HG02938 (cell line): ENCODE data around the gene MGAT4C.

Experiments
- ATAC-seq: cut with Tn5 transposase; IDR thresholded peaks from one replicate; pipeline ENCODE4 v1.9.1; 2021; ENCODE audit warnings: mild to moderate bottlenecking, moderate library complexity; ENCODE audit not compliant: unreplicated experiment

MGAT4C gene

DNA sequence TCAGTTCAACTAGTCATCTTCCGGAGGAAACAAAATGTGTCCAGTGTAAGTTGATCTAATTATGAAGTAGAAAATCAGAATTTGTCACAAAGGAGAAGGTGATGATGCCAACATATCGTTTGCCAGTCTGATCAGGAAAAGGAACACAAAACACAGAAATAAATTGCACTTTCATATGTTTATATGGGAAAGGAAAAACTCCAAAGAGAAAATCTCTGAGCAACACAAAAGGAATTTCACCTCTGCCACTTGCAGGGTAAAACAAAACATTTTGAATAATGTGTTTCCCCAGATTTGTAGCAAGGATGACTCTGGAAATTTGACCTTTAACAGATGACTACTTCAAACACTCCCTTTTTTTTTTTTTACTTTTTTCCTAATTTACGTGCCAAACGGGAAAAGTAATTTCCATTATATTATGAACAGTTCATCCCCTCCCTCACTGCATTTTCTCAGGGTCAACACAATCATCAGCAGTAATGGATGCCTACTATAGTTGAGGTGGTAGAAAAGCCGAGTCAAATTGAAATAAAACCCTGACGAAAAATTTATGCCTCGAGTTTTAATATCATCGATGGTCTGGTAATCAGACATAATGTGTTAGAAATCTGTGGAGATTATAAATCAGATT, 25.6 kb downstream of the MGAT4C start:
- ATAC-seq, result no peak

DNA sequence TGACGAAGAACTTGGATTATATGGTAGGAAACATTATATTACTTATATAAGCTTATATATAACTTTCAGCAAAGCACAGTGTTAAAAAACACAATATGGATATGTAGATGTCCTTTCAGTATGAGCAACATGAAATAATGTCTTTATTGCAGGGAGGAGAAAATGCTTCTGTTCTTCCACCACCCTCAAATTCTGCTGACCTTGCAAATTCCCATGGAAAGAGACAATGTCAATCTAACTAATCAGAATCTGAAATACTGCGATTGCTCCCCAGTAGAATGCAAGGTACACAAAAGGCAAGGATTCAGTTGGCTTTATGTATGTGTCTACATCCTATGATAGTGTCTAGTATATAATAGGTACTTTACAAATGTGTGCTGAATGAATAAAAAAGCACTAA, 26.4 kb downstream of the MGAT4C start:
- ATAC-seq, result no peak

DNA sequence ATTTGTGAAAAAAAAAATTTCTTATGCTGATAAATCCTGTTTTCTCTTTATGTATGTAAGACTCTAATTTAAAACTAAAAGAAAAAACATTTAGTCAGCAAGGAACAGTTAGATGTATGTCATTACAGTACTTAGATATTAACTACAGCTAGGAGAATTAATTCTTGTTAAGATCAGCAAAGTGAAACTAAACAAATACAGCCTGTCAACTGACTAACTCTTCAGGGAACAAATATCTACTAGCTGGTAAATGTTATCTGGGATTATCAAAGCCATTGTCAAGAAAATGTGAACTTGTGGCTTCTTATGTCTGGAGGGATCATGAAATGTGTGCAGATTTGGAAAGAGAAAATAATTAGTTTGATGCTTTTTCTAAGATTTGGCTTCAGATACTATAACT, 27.5 kb downstream of the MGAT4C start:
- no peak for ATAC-seq

DNA sequence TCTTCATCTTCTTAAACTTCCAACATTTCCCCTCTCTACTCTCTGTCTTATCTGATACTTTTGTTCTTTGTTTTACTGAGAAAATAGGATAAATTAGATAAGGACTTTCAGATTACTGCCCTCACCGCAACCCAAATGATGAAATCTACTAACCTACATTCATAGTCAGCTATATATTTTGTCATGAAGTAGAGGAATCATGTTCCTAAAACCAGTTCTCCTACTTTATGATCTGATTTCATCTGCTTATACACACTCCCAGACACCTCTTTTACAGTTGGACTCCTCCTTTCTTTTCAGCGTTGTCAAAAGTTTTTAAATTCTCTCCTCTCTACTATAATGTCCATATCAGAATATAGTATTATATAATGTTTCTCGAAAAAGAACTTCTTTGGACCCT, 29.7 kb downstream of the MGAT4C start:
- ATAC-seq, result no peak

DNA sequence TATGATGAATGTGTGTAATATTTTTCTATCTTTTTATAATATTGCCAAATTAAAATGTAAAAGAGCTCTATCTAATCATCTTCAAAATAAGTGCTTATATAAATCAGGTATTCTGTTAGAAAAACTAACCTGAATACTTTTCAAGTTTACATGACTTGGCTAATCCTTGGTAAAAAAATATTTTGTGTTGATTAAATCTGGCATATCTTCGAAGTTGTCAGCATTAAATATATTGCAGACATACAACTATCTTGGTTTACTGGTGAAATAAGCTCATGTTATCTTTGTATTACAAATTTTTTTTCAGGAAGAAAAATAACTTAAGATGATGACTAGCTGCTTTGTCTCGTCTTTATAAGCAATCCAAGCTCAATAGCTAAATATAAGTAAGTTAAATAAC, 39.6 kb downstream of the MGAT4C start:
- no peak for ATAC-seq

DNA sequence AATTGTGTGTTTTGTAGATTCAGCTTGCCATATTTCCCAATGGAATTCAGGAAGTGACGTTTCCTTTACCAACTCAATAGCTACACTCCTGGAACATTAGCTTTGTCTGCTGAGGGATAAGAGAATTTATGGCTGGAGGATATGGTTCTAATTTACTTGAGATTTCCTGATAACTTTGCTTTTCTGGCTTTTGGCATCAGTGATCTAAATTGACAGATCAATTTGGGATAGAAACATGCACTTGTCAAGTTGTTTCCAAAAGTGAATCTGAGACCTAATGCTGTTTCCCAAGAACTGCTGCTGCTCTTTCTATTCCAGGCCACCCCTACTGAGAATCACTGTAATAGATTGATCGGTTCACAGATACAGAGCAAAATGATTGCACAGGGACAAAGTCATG, 43.2 kb downstream of the MGAT4C start:
- ATAC-seq, result no peak

DNA sequence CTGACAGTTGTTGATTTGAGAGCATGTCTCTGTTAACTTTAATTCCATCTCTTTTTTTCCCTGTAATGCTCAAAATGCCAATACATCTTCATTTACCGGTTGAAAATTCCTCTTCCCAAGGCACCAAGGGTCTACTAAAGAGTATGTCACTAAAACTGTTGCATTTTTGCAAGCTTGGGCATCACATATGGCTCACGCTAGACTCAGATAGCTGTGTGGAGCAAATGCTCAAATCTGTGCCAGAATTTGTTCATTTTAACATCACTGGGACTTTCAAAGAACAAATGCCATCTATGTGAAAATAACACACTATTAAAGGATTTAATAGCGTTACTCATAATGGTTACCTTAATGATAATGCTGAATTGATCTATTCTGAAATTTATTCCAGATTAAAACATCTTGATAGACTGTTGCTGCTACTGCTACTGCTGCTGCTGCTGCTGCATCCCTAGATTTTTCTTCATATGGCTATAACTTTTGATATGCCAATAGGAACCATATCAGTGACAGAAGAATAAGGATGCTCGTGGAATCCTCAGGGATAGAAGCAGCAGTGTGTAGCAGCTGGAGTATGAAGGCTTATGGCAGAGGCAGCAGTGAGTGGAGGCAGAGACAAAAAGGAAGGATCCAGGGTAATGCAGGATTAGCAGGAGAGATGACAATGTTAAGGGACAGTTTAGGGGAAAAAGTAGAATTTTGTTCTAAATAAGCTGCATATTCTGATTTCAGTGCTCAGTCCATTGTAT, 57.3 kb downstream of the MGAT4C start:
- ATAC-seq, result no peak

DNA sequence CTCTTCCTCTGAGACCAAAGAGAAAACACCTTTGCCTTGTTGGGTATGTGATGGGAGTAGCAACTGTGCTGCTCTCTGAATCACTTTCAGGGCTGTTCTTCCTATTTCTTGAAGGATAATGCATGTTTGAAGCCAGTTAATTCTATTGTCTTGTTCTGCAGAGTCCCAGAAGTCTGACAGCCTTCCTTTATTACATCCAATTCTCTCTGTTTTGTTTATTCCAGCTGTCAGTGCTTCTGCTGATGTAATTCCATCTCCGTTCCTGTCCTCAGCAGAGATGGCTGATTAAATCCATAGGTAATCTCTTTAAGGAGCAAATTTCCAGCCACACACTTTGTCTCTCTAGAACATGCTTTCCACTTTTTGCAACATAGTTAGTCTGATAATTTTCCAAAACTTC, 59.7 kb downstream of the MGAT4C start:
- no peak for ATAC-seq

DNA sequence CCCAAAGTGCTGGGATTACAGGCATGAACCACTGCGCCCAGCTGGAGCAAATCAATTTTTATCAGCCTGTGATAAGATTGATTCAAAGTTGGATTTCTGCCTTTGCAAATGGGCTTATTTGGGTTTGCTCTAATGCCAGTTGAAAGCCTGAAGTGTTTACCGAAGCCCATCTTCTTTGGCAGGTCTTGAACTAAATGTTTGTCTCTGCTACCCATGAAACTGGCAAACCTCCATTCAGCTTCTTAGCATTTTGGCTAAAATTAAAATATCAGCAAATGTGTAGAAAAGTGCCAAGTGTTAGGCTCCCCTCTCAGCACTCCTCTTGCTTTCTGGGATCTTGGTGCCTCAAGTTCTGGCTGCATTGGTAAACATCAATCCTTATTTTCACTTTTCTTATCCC, 61.5 kb downstream of the MGAT4C start:
- ATAC-seq, result no peak

DNA sequence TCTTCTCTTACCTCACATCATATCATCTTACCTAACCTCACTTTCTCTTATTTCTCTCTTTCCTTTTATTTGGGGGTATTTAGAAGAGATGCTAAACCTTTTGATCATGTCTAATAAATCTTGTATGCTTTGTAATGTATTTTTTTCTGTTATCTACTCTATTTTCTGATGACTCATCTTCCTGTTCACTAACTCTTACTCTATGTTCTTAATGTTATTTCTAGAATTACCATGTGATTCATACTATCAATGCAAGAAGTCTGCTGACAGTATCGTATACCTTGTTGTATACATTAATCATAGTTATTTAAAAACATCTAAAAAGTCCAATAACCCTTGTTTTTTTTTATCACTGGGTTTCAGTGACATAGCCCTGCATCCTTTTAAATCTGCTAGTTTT, 62.3 kb downstream of the MGAT4C start:
- no peak for ATAC-seq

DNA sequence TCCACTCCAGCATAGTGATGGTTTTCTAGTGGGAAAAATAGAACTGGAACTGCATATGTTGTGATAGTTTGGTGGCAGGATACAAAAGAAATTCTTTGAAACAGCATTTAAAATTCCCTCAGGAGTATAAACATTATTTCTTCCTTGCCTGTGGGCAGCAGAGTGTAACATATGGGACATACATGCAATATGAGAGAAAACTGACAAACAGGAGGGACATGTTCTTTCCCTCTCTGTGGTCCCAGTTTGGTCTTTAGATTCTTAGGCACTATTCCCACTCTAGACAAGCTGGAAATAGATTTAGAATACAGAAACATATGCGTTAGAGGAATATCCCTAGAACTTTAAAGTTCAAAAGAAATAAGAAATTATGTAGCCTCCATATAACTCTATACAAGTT, 68.0 kb downstream of the MGAT4C start:
- ATAC-seq, result no peak

DNA sequence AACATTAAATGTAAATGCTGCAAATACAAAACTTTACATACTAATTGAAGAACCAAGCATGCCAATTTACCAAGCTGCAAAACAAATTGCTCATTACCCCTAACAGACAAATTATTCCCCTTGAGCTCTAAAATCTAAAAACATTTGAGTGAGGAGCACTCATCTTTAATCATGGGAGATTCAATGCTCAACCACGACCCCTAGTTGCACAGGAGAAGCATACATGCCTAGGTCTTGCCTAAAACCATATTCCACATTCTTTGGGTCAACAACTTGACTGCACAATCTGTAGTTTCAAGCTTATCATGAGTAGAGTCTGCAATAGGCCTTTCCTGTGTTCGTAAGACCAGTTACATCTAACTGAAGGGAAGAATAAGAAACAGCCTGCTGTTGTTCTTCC, 69.7 kb downstream of the MGAT4C start:
- ATAC-seq, result no peak

DNA sequence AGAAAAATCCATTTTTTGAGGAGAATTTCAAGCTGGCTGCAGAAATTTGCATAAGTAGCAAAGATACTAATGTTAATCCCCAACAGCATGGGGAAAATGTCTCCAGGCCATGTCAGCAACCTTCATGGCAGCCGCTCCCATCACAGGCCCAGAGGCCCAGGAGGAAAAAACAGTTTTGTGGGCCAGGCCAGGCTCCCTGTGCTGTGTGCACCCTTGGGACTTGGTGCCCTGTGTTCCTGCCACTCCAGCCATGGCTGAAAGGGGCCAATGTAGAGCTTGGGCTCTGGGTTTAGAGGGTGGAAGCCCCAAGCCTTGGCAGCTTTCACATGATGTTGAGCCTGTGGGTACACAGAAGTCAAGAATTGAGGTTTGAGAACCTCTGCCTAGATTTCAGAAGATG, 76.3 kb downstream of the MGAT4C start:
- ATAC-seq, result no peak

DNA sequence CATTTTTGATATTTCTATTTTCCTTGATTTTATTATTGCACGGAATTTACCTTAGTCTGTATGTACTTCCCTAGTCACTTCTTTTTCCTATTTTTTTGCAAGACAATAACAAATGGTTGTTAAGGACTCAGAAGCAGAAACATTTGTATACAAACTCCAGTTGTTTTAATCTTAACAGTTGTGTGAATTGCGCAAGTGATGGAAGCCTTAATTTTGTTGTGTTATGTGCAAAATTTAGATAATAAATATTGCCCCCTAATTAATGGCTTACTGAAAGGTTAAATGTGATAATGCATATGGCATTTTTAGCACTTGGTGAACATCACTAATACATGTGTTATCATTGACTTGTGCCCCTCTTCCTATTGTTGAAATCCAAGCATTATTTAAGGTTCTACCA, 82.0 kb downstream of the MGAT4C start:
- ATAC-seq, result no peak

DNA sequence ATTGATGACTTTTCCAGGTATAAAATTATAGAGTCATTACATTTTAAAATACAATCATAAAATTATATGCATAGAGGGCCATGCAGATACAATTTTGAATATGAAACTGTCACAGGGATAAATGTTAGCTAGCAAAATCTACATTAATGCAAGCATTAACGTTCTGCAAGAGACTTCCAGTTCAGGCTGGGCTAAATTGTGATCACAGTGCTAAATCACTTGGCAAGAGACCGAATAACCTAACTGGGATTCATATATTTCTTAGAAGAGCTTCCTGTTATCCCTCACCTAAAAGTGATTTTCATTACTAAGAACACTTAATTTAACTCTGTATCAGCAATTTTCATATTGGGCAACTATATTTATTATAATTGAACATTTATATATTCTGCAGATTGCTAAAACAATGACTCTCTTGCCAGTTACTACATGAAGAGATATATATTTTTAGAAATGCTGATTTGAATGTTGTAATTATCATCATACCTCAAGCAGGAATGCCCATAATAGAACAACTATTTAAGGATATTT, 83.2 kb downstream of the MGAT4C start:
- no peak for ATAC-seq

DNA sequence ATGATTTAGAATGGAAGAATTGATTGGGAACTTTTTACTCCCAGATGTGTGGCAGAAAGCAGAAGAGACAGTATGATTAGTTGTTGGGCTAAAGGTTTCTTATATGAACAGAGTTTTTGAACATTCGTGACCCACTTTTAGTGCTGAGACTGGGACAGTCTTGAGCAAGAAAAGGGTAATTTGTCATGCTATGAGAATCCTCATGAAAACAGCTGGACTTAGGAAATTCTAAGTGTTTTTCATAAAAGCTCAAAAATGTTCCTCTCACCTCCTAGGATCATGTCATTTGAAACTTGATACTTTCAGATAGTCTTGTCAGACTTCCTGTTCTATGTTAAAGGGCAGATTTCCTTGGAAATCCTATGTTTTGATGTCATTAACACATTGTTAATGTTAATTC, 86.1 kb downstream of the MGAT4C start:
- ATAC-seq, result no peak

DNA sequence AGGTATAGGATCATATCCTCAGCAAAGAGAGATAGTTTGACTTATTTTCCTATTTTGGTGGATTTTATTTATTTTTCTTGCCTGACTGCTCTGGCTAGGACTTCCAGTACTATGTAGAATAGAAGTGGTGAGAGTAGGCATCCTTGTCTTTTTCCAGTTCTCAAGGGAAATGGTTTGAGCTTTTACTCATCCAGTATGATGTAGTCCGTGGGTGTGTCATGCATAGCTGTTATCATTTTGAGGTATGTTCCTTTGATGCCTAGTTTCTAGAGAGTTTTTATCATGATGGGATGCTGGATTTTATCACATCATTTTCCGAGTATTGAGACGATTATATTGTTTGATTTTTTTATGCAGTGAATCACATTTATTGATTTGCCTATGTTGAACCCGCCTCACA, 97.2 kb downstream of the MGAT4C start:
- no peak for ATAC-seq

DNA sequence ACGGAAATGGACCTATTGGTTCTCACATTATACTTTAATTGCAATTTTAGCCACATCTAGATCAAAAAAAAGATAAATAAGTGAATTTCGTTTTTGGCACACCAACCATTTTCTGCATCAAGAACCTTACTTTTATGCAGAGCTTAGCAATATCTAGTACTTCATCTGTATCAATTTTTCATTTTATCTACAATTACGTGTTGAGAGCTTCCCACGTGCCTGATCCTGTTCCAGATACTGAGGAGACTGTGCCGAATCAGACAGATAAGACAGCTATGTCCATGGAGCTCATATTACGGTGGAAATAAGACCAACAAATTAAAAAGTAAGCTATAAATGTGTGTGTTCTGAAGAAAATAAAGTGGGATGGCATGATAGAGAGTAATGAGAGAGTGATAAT, 101.6 kb downstream of the MGAT4C start:
- ATAC-seq, result no peak

DNA sequence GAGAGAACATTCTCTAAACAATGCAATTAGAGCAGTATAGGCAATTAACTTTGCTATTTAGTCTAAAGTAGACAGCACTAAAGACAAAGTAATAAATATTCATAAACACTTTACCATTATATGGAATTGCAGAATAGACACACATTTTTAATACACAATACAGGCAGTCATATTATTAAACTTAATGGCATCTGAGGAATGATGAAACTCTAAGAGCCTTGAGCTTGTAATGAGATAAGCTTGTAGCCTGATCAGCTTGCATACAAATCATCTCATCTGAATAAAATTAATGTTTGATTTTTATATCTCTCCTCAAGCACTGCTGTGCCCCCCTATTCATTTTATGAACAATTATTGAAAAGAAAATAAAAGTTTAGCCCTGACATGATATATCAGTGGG, 107.6 kb downstream of the MGAT4C start:
- no peak for ATAC-seq

DNA sequence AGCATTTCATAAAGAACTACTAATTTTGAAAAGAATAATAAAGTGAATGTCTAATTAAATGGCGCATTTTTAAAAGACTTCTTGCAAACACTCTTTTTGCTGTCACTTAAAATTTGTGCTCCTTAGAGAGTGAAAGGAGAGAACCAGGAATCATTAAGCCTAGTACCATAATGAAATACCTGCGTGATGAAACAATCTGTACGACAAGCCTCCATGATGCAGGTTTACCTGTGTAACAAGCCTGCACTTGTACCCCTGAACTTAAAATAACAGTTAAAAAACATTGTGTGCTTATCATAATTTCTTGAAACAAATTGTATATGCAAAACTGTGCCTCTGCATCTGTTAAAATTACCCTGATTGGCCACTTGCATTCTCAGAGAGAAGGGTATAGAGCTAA, 108.1 kb downstream of the MGAT4C start:
- ATAC-seq, result no peak

DNA sequence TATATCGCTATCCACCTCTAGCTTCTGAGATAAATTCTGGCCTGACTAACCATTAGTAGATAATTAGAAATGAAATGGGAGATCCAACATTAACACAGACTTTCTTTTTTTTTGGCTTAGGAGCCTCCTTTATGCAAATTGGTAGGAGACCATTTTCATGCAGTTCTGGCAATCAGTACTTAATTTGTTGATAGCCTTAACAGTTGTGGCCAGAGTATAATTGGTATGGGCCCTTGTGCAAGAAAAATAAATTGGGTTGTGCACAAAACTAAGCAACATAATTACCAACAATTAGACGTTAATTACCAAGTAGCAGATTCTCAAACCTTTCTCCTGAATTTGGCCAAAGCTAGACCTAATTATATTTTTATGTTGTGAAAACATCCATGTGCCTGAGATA, 111.0 kb downstream of the MGAT4C start:
- ATAC-seq, result no peak

DNA sequence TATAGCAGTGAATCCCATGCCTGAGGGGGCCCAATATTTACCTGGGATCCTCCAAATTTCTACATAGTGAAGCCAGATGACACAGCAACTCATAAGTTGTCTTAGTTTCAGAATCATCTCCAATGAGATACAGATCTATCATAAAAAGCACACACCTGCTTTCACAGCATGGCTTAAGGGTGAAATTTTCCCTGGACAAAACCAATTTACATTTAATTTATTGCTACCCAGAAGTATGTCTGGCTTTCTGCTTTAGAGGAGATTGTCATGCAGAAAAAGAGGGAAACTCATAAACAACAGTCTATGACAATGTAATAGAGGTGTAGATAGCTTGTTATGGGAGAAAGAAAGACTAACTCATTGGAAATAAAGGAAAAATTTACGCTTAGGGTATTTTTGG, 113.0 kb downstream of the MGAT4C start:
- no peak for ATAC-seq

DNA sequence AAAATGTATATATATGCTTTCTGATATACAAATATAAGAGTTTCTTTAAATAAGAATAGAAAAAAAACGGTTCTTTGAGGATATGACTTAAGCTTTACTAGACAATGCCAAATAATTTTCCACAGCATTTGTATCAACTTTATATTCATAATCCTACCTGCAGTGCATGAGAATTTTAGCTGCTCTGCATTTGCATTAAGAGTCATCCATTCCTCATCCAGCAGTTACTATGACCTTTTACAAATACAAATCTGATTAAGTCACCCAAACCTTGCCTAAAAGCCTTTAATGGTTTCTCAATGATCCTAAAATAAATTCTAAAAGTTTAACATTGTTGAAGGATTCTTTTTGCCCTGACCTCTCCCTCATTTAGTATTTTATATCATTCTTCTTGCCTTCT, 116.5 kb downstream of the MGAT4C start:
- no peak for ATAC-seq
